Cardiac muscle cell (in vitro differentiated cells and primary cell): ENCODE measurements around the gene OR14I1. TPM values are rescaled to one million over a fixed set of nuclear protein-coding genes. Genes with fewer than 3 reads are reported as not detected.

Source experiments
- DNase-seq, 2 donors: peaks; one replicate each; pipeline versions ENCODE4 v3.0.0 to v3.0.0-alpha.2; 2010 to 2017; ENCODE audit warnings: low read depth in 1 of 2, low spot score in 1 of 2
- H3K27ac ChIP-seq: fragments of 200-600 bp; sonication (generic); 2 replicates; pipeline ENCODE4 v1.5.1; 2016
- H3K27me3 ChIP-seq: fragments of 200-600 bp; sonication (generic); 2 replicates; pipeline ENCODE4 v1.6.0; 2016; ENCODE audit warnings: control low read depth
- H3K36me3 ChIP-seq: fragments of 200-600 bp; sonication (generic); 2 replicates; pipeline ENCODE4 v1.5.1; 2016; ENCODE audit warnings: control low read depth
- H3K4me1 ChIP-seq: fragments of 200-600 bp; sonication (generic); 2 replicates; pipeline ENCODE4 v1.8.1; 2017; ENCODE audit warnings: low read depth, mild to moderate bottlenecking, mixed run types
- H3K4me3 ChIP-seq: fragments of 200-600 bp; sonication (generic); 2 replicates; pipeline ENCODE4 v1.5.1; 2016; ENCODE audit warnings: mild to moderate bottlenecking
- H3K9me3 ChIP-seq: fragments of 200-600 bp; sonication (generic); 2 replicates; pipeline ENCODE4 v1.5.1; 2017; ENCODE audit warnings: low read depth, mild to moderate bottlenecking, control low read depth
- CTCF ChIP-seq: IDR thresholded peaks from 2 replicates; pipeline ENCODE4 v1.5.1; 2012; ENCODE audit warnings: low read depth, mild to moderate bottlenecking, low read length
- polyA plus RNA-seq: library from polyadenylated mRNA; unstranded; fragments of >200 nt; fragmentation: Nextera tagmentation; extraction: Ambion mirVana; gene quantifications from 2 replicates; pipeline ENCODE4 v1.2.1, GENCODE V29; 2016
- total RNA-seq: library from RNA; depleted of rRNA; stranded (reverse); fragments of >200 nt; gene quantifications from 2 replicates; pipeline ENCODE4 v1.2.3, GENCODE V29; 2016

Gene OR14I1
- total and polyA plus RNA-seq, 2 experiments from 2014 or later, result not detected

DNA sequence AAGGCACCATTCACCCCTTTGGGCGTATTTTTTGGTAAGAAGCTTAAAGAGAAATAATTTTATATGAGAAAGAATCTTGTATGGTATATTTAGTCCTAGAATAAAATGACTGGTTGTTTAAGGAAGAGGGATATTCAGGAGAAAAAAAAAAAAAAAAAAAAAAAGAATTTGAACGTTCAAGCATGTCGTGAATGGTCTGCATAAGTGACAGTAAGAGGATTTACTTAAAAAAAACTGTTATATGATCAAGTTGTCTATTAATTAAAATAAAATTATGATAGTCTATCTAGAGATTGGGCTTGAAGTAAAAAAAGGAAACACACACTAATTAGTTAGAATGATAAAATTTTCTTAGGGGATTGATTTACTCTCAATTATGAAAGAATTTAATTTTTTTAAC is 11.7 kb upstream of the OR14I1 start:
- DNase-seq, result no peak
- TF ChIP-seq CTCF, result no peak
- no peaks in the 10 kb centered on the region for H3K27me3 ChIP-seq
- no peaks in the 10 kb centered on the region for H3K36me3 ChIP-seq
- H3K4me3 ChIP-seq, result no peak overlapping the region
- H3K27ac ChIP-seq, result no peak overlapping the region
- H3K9me3 ChIP-seq, result no peaks in the 10 kb centered on the region
- H3K4me1 ChIP-seq, result no peaks in the 10 kb centered on the region

DNA sequence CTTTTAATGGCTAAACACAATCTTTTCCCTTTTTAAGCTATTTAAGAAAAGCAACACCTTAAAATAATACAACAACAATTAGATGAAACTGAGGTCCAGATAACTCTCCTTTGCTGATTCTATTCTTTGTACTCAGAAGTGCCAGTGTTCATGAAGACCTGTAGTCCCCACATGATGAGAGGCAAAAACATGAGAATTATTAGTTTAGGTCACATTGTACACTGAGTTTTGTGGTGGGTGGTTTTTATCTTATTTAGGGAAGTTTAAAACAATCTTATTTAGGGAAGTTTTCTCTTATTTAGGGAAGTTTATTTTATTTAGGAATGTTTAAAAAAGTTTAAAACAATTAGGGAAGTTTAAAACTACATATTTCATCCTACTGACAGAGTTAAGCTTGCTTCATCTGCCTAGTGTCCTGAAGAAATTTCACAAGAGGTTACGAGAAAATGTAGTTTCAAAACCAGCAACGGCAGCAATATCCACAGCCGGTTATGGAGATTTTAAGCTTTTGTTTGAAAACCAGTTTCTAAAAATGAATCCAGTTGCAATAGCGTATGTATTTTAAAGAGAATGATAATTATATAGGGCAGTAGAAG is 7.8 kb upstream of the OR14I1 start:
- H3K9me3 ChIP-seq, result no peaks in the 10 kb centered on the region

DNA sequence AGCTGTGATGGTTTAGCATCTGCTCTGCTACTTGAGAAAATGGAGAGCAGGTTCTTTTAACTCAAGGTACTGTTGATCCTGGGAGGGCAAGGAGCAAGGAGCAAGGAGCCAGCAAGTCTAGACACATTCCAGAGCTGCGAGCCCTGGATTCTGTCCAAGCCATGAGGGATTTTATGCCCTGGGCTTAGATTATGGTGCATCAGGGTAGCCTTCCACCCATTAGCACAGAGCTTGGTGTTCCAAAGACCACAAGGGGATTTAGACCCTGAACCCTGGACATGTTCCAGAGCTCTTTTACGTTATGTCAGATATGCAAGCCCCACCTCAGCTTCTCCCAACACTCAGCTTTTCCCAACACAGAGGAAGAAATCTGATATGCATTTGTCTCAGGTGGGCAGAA is 2.0 kb upstream of the OR14I1 start:
- no peak for DNase-seq
- TF ChIP-seq CTCF, result no peak
- H3K27me3 ChIP-seq, result no peaks in the 10 kb centered on the region
- no peaks in the 10 kb centered on the region for H3K9me3 ChIP-seq
- no peaks in the 10 kb centered on the region for H3K4me1 ChIP-seq
- no peak overlapping the region for H3K27ac ChIP-seq
- no peak overlapping the region for H3K4me3 ChIP-seq
- no peaks in the 10 kb centered on the region for H3K36me3 ChIP-seq

More for the DNA sequence above, 7.8 kb upstream of the OR14I1 start:
- Histone ChIP-seq H3K27me3 (no peaks in the 10 kb centered on the region), H3K27ac (no peak overlapping the region), H3K36me3 (no peaks in the 10 kb centered on the region), H3K4me1 (no peaks in the 10 kb centered on the region), H3K4me3 (no peak overlapping the region)
- no peak for TF ChIP-seq CTCF
- DNase-seq, result no peak

- H3K9me3 ChIP-seq, result no peaks in the 10 kb centered on the region
- no peak for TF ChIP-seq CTCF
- no peaks in the 10 kb centered on the region for H3K36me3 ChIP-seq
- H3K27me3 ChIP-seq, result no peaks in the 10 kb centered on the region
- H3K27ac ChIP-seq, result no peak overlapping the region
- H3K4me1 ChIP-seq, result no peaks in the 10 kb centered on the region
- no peak overlapping the region for H3K4me3 ChIP-seq
- no peak for DNase-seq
Measured at GRCh38 chr1:248703674-248704073, 1.1 kb upstream of the OR14I1 start.

DNA sequence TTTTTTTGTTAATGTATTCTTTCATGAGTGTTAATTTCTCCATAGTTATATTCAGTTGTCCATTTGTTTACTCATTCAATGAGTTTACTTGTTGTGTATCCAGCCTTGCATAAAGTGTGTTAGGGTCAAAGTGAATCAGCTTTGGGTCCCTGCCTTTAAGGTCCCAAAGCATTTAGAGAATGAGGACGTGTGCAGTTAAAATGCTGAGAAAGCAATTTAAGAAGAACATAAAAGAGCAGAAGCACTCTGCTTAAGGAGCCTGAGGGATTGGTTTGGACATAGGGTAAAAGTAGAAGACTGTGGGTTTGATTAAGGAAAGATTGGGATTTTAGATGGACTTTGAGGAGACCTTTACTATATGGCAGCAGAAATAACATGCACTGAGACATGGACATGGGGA is 3.5 kb downstream of the OR14I1 start:
- no peaks in the 10 kb centered on the region for H3K9me3 ChIP-seq

More for the DNA sequence above, 3.5 kb downstream of the OR14I1 start:
- H3K36me3 ChIP-seq, result no peaks in the 10 kb centered on the region
- no peaks in the 10 kb centered on the region for H3K4me1 ChIP-seq
- H3K27me3 ChIP-seq, result no peaks in the 10 kb centered on the region
- no peak for DNase-seq
- TF ChIP-seq CTCF, result no peak
- no peak overlapping the region for H3K27ac ChIP-seq
- H3K4me3 ChIP-seq, result no peak overlapping the region
